Stomach (tissue), 4 donors: Measurements from ENCODE around the gene CD151.

Experiments used
- EP300 ChIP-seq: sonication (generic); formaldehyde crosslinking; IDR thresholded peaks from one replicate; pipeline ENCODE4 v1.6.1; 2017; ENCODE audit warnings: antibody characterized with exemption
- POLR2A ChIP-seq, 4 donors: fragments of 450-650 bp; IDR thresholded peaks; one replicate each; pipeline ENCODE4 v1.6.1; 2016; ENCODE audit warnings: antibody characterized with exemption in 4 of 4, control low read depth in 2 of 4, mild to moderate bottlenecking in 1 of 4, moderate library complexity in 1 of 4
- TF ChIP-seq, protein P1 (sequence below), 7 experiments: fragments of 450-650 bp in 4 of 7; fragments of 200-600 bp in 3 of 7; sonication (generic) in 3 of 7; IDR thresholded peaks; one replicate each; pipeline ENCODE4 v1.5.1; 2016 to 2019; ENCODE audit warnings: antibody characterized with exemption in 7 of 7, control low read depth in 2 of 7, mild to moderate bottlenecking in 1 of 7

GRCh38 chr11:811446-812245 is 21.1 kb upstream of the CD151 start:
- TF ChIP-seq EP300 (no peak), POLR2A (IDR thresholded peaks at IDR 0.05) (no peak)
- TF ChIP-seq, protein P1, sequence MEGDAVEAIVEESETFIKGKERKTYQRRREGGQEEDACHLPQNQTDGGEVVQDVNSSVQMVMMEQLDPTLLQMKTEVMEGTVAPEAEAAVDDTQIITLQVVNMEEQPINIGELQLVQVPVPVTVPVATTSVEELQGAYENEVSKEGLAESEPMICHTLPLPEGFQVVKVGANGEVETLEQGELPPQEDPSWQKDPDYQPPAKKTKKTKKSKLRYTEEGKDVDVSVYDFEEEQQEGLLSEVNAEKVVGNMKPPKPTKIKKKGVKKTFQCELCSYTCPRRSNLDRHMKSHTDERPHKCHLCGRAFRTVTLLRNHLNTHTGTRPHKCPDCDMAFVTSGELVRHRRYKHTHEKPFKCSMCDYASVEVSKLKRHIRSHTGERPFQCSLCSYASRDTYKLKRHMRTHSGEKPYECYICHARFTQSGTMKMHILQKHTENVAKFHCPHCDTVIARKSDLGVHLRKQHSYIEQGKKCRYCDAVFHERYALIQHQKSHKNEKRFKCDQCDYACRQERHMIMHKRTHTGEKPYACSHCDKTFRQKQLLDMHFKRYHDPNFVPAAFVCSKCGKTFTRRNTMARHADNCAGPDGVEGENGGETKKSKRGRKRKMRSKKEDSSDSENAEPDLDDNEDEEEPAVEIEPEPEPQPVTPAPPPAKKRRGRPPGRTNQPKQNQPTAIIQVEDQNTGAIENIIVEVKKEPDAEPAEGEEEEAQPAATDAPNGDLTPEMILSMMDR (IDR thresholded peaks at IDR 0.05), result no peak
